A549 (cell line): ENCODE data around the gene RIPOR2. TPM values are rescaled to one million over a fixed set of nuclear protein-coding genes. Genes with fewer than 3 reads are reported as not detected.

Source experiments
- ATAC-seq, 2 experiments: fragments of 200-7000 bp in 1 of 2; fragments of >200 bp in 1 of 2; cut with Nextera tagmentation in 1 of 2; cut with Tn5 transposase in 1 of 2; 3 replicates each; pipeline versions ENCODE4 v1.8.0 to v1.9.1; 2018 to 2020; ENCODE audit warnings: mild to moderate bottlenecking in 1 of 2, moderate library complexity in 1 of 2
- CTCF ChIA-PET: fragments of 300-600 bp; sonication (Branson Sonifier 250); formaldehyde crosslinking; extraction: SDS; loops from one replicate; lab custom pipeline; 2021; ENCODE audit warnings: antibody characterized with exemption, inconsistent platforms; lab: Yijun Ruan, JAX
- POLR2A ChIA-PET: fragments of 350-600 bp; formaldehyde crosslinking; extraction: SDS; loops from one replicate; lab custom pipeline; 2021; ENCODE audit warnings: antibody characterized with exemption, inconsistent platforms; lab: Yijun Ruan, JAX
- DNase-seq, 2 experiments: peaks; one replicate each; pipeline versions ENCODE4 v3.0.0 to v3.0.0-alpha.2; 2011 to 2016; ENCODE audit warnings: low read depth in 1 of 2, low spot score in 1 of 2
- FAIRE-seq: peaks from 2 replicates; lab custom pipeline; 2011; peaks lifted over from hg19 to GRCh38; lab: Jason Lieb, UNC
- H3K27ac ChIP-seq, 2 experiments: fragments of >200 bp; sonication (Bioruptor Twin); formaldehyde crosslinking; 3 replicates each; pipeline ENCODE4 v1.5.1; 2016 to 2017
- H3K4me1 ChIP-seq: fragments of >200 bp; sonication (Bioruptor Twin); formaldehyde crosslinking; 3 replicates; pipeline ENCODE4 v1.6.1; 2016
- H3K4me2 ChIP-seq: fragments of >200 bp; sonication (Bioruptor Twin); formaldehyde crosslinking; 3 replicates; pipeline ENCODE4 v1.6.1; 2016
- H3K4me3 ChIP-seq: fragments of >200 bp; sonication (Bioruptor Twin); formaldehyde crosslinking; 3 replicates; pipeline ENCODE4 v1.5.1; 2016
- H3K9me3 ChIP-seq: fragments of >200 bp; sonication (Bioruptor Twin); formaldehyde crosslinking; 3 replicates; pipeline ENCODE4 v1.6.1; 2016
- CEBPB ChIP-seq, 2 experiments: fragments of >200 bp in 1 of 2; sonication (Bioruptor Twin) in 1 of 2; formaldehyde crosslinking in 1 of 2; IDR thresholded peaks; 2 replicates each; pipeline ENCODE4 v1.6.1; 2012 to 2016
- CHD4 ChIP-seq: fragments of 200-600 bp; sonication (generic); IDR thresholded peaks from 2 replicates; pipeline ENCODE4 v1.6.1; 2016; ENCODE audit warnings: antibody characterized with exemption, mild to moderate bottlenecking, borderline replicate concordance
- CTCF ChIP-seq: fragments of >200 bp; sonication (Bioruptor Twin); formaldehyde crosslinking; IDR thresholded peaks from 3 replicates; pipeline ENCODE4 v1.5.1; 2016
- E2F6 ChIP-seq: IDR thresholded peaks from 2 replicates; pipeline ENCODE4 v1.6.1; 2012; ENCODE audit warnings: low read depth, borderline replicate concordance
- ELK1 ChIP-seq: fragments of 150-350 bp; IDR thresholded peaks from 2 replicates; pipeline ENCODE4 v1.6.1; 2014; ENCODE audit warnings: low read depth, mild to moderate bottlenecking, low read length
- FOSL2 ChIP-seq, 2 experiments: fragments of 450-650 bp in 1 of 2; fragments of >200 bp in 1 of 2; sonication (Bioruptor Twin) in 1 of 2; formaldehyde crosslinking; IDR thresholded peaks; 2 replicates each; pipeline versions ENCODE4 v1.5.0 to v1.6.1; 2016 to 2020; ENCODE audit warnings: mild to moderate bottlenecking in 1 of 2, moderate library complexity in 1 of 2
- HDAC2 ChIP-seq: fragments of 200-600 bp; sonication (generic); IDR thresholded peaks from 2 replicates; pipeline ENCODE4 v1.6.1; 2016
- HEYL ChIP-seq: fragments of 250-450 bp; sonication (Bioruptor Pico); IDR thresholded peaks from 2 replicates; pipeline ENCODE4 v1.8.0; 2021; ENCODE audit warnings: mild to moderate bottlenecking, moderate library complexity
- HOXB13 ChIP-seq: fragments of 250-450 bp; sonication (Bioruptor Pico); IDR thresholded peaks from 2 replicates; pipeline ENCODE4 v1.5.0; 2020; ENCODE audit warnings: low read depth, mild to moderate bottlenecking, moderate library complexity
- HOXB5 ChIP-seq: fragments of 250-450 bp; sonication (Bioruptor Pico); IDR thresholded peaks from 2 replicates; pipeline ENCODE4 v1.5.0; 2020; ENCODE audit warnings: mild to moderate bottlenecking, moderate library complexity
- KDM5A ChIP-seq: fragments of 200-600 bp; sonication (generic); IDR thresholded peaks from 2 replicates; pipeline ENCODE4 v1.6.1; 2016; ENCODE audit warnings: antibody characterized with exemption, mild to moderate bottlenecking
- MAFK ChIP-seq: fragments of 450-650 bp; IDR thresholded peaks from 2 replicates; pipeline ENCODE4 v1.6.1; 2014; ENCODE audit not compliant: partially characterized antibody
- MAX ChIP-seq: IDR thresholded peaks from 2 replicates; pipeline ENCODE4 v1.6.1; 2012
- MAZ ChIP-seq: fragments of 150-350 bp; IDR thresholded peaks from 2 replicates; pipeline ENCODE4 v1.6.1; 2014; ENCODE audit warnings: antibody characterized with exemption, low read depth, low read length, borderline replicate concordance
- NFE2L2 ChIP-seq: fragments of 150-350 bp; conservative IDR thresholded peaks from 2 replicates; pipeline ENCODE4 v1.6.1; 2014; ENCODE audit warnings: low read length
- PHF8 ChIP-seq: fragments of 200-600 bp; sonication (generic); IDR thresholded peaks from 2 replicates; pipeline ENCODE4 v1.6.1; 2016; ENCODE audit warnings: low read depth, mild to moderate bottlenecking, antibody characterized with exemption, moderate library complexity, borderline replicate concordance
- POLR2AphosphoS2 ChIP-seq: conservative IDR thresholded peaks from 2 replicates; pipeline ENCODE4 v1.6.1; 2012; ENCODE audit warnings: low read length, improper control_type of control experiment, inconsistent platforms
- RCOR1 ChIP-seq: fragments of 150-350 bp; IDR thresholded peaks from 2 replicates; pipeline ENCODE4 v1.6.1; 2014; ENCODE audit warnings: antibody characterized with exemption, low read length, low read depth
- REST ChIP-seq: fragments of 200-600 bp; sonication (generic); IDR thresholded peaks from 2 replicates; pipeline ENCODE4 v1.6.1; 2016; ENCODE audit warnings: antibody characterized with exemption, mild to moderate bottlenecking, moderate library complexity
- RNF2 ChIP-seq: fragments of 200-600 bp; sonication (generic); IDR thresholded peaks from 2 replicates; pipeline ENCODE4 v1.6.1; 2016; ENCODE audit warnings: low read depth, mild to moderate bottlenecking, antibody characterized with exemption, moderate library complexity, borderline replicate concordance
- SMC3 ChIP-seq: fragments of >200 bp; sonication (Bioruptor Twin); formaldehyde crosslinking; IDR thresholded peaks from 3 replicates; pipeline ENCODE4 v1.6.1; 2018; ENCODE audit warnings: inconsistent platforms
- TP53 ChIP-seq: fragments of 250-450 bp; sonication (Bioruptor Pico); IDR thresholded peaks from 2 replicates; pipeline ENCODE4 v1.5.0; 2021; ENCODE audit warnings: mild to moderate bottlenecking, moderate library complexity
- USF2 ChIP-seq: fragments of 450-650 bp; IDR thresholded peaks from 2 replicates; pipeline ENCODE4 v1.6.1; 2014; ENCODE audit warnings: antibody characterized with exemption
- ZFP36 ChIP-seq: fragments of 450-650 bp; IDR thresholded peaks from 2 replicates; pipeline ENCODE4 v1.6.1; 2014; ENCODE audit warnings: borderline replicate concordance; ENCODE audit not compliant: partially characterized antibody
- ZSCAN20 ChIP-seq: fragments of 250-450 bp; sonication (Bioruptor Pico); IDR thresholded peaks from 2 replicates; pipeline ENCODE4 v1.8.0; 2022; ENCODE audit warnings: mild to moderate bottlenecking, moderate library complexity
- WGBS: methylation state at CpG from one replicate; pipeline ENCODE4 v1.1.6; 2017; ENCODE audit errors: missing lambda C conversion rate; 5-methylcytosine and 5-hydroxymethylcytosine counted together
- polyA plus RNA-seq, 4 experiments: library from polyadenylated mRNA; depleted of rRNA in 3 of 4; stranded (reverse); fragments of >200 nt; fragmentation: RNase III in 1 of 4; extraction: RNeasy Plus Mini Kit Qiagen cat#74134 plus additional on column Dnase treatment in 1 of 4; gene quantifications; 2 replicates in 3 of 4; 3 replicates in 1 of 4; pipeline ENCODE4 v1.2.3, GENCODE V29; 2011 to 2017

RIPOR2 gene
- polyA plus RNA-seq, 2 of the 4 experiments (the other 2 are of a cell fraction), result 0.01 TPM; not detected in 1

GRCh38 chr6:24969343-24969860 lies 33.6 kb upstream of the RIPOR2 start:
- peaks cover 2% of the 10 kb centered on the region; the same call in 1 of the 3 replicates for H3K9me3 ChIP-seq
- CTCF ChIA-PET, result no interaction called here

GRCh38 chr6:24968783-24969182 lies 33.0 kb upstream of the RIPOR2 start:
- 57% methylated on average over 5 of the region's 5 CpGs for WGBS
- POLR2A ChIA-PET, result no interaction called here
- ATAC-seq, result no peak

More at GRCh38 chr6:24969343-24969860, 33.6 kb upstream of the RIPOR2 start:
- 6% methylated on average over 2 of the region's 2 CpGs for WGBS
- Histone ChIP-seq H3K4me1 (no peaks in the 10 kb centered on the region), H3K4me2 (no peak overlapping the region), H3K27ac (no peak overlapping the region), H3K4me3 (no peak overlapping the region)
- TF ChIP-seq SMC3 (no peak), MAFK (peak; percentile 53), POLR2AphosphoS2 (no peak)
- ATAC-seq, result no peak
- POLR2A ChIA-PET, result no interaction called here
- FAIRE-seq, result no peak
- no peak for DNase-seq

GRCh38 chr6:24967211-24967610 lies 31.5 kb upstream of the RIPOR2 start:
- FAIRE-seq (no peak), ATAC-seq (no peak), DNase-seq (no peak)
- POLR2A ChIA-PET, result no interaction called here
- Histone ChIP-seq H3K4me1 (no peaks in the 10 kb centered on the region), H3K4me3 (no peak overlapping the region), H3K9me3 (peaks cover 2% of the 10 kb centered on the region; the same call in 1 of the 3 replicates), H3K27ac (no peak overlapping the region), H3K4me2 (no peak overlapping the region)
- CTCF ChIA-PET, result interaction anchor here (0.9 kb wide), 1 partner anchor 111 kb away, joined by 3 read pairs; no protein-coding TSS in a partner anchor
- 0% methylated on average over 1 of the region's 1 CpG for WGBS
- TF ChIP-seq KDM5A (no peak), PHF8 (no peak), USF2 (no peak), HOXB13 (CRISPR knock-in tag) (no peak), REST (no peak), RNF2 (no peak), CEBPB (IDR thresholded peaks at IDR 0.05) (no peak)

More at GRCh38 chr6:24968783-24969182, 33.0 kb upstream of the RIPOR2 start:
- Histone ChIP-seq H3K9me3 (peaks cover 2% of the 10 kb centered on the region; the same call in 1 of the 3 replicates), H3K27ac (no peak overlapping the region), H3K4me3 (no peak overlapping the region), H3K4me2 (no peak overlapping the region), H3K4me1 (no peaks in the 10 kb centered on the region)
- TF ChIP-seq ELK1 (no peak), HDAC2 (no peak), RNF2 (no peak), HOXB5 (CRISPR knock-in tag) (no peak), MAX (no peak), RCOR1 (no peak), NFE2L2 (no peak), E2F6 (no peak), CEBPB (IDR thresholded peaks at IDR 0.05) (no peak), CTCF (no peak), TP53 (CRISPR knock-in tag) (no peak), ZSCAN20 (CRISPR knock-in tag) (no peak), ZFP36 (no peak), HEYL (CRISPR knock-in tag) (no peak), MAZ (no peak), CHD4 (no peak), FOSL2 (IDR thresholded peaks at IDR 0.05) (no peak), FOSL2 (CRISPR knock-in tag; IDR thresholded peaks at IDR 0.05) (no peak)
- CTCF ChIA-PET, result no interaction called here
- no peak for DNase-seq
- no peak for FAIRE-seq
